RKO (cell line): ENCODE data around the gene DOCK4.

Experiments used
- DNase-seq: peaks from one replicate; pipeline ENCODE4 v3.0.0-alpha.2; 2016; ENCODE audit warnings: low spot score

Gene DOCK4

GRCh38 chr7:112220877-112221434 lies 14.8 kb upstream of the DOCK4 start:
- DNase-seq, result no peak

- DNase-seq, result no peak
Observed at GRCh38 chr7:112215787-112216186, 9.6 kb upstream of the DOCK4 start.

- DNase-seq, result no peak
Observed at GRCh38 chr7:112214883-112215282, 8.7 kb upstream of the DOCK4 start.

GRCh38 chr7:112214268-112214667 lies 8.1 kb upstream of the DOCK4 start:
- no peak for DNase-seq

GRCh38 chr7:112213735-112214134 lies 7.5 kb upstream of the DOCK4 start:
- DNase-seq, result no peak

- DNase-seq, result no peak
Observed at GRCh38 chr7:112212571-112212970, 6.4 kb upstream of the DOCK4 start.

- DNase-seq, result no peak
Observed at GRCh38 chr7:112211348-112211907, 5.2 kb upstream of the DOCK4 start.

GRCh38 chr7:112207765-112208164 lies 1.6 kb upstream of the DOCK4 start:
- DNase-seq, result no peak

- peak; percentile 60 for DNase-seq
Observed at GRCh38 chr7:112206991-112207592, 893 bp upstream of the DOCK4 start.

- DNase-seq, result peak; percentile 72
Observed at GRCh38 chr7:112205343-112206237, 609 bp downstream of the DOCK4 start.

- DNase-seq, result peak; percentile 67
Observed at GRCh38 chr7:112204499-112205342, 1.5 kb downstream of the DOCK4 start.

- no peak for DNase-seq
Observed at GRCh38 chr7:112203365-112203739, 2.8 kb downstream of the DOCK4 start.

- no peak for DNase-seq
Observed at GRCh38 chr7:112202816-112203215, 3.4 kb downstream of the DOCK4 start.

GRCh38 chr7:112201839-112202238 lies 4.4 kb downstream of the DOCK4 start:
- no peak for DNase-seq

- DNase-seq, result peak; percentile 35
Observed at GRCh38 chr7:112201411-112201810, 4.8 kb downstream of the DOCK4 start.

GRCh38 chr7:112199672-112200071 lies 6.5 kb downstream of the DOCK4 start:
- DNase-seq, result no peak

- DNase-seq, result peak; percentile 83
Observed at GRCh38 chr7:112199035-112199655, 7.1 kb downstream of the DOCK4 start.

- DNase-seq, result no peak
Observed at GRCh38 chr7:112197322-112197721, 8.9 kb downstream of the DOCK4 start.

GRCh38 chr7:112195717-112196116 lies 10.5 kb downstream of the DOCK4 start:
- DNase-seq, result no peak

- no peak for DNase-seq
Observed at GRCh38 chr7:112193915-112194502, 12.2 kb downstream of the DOCK4 start.
